Left forelimb (tissue), 1 donor: Measurements from ENCODE around the gene SGSM2.
"Not testable (repeated sequence)": the region's sequence is repeated elsewhere in the genome, so short reads cannot be mapped to it uniquely, and the experiment has no call there.

Experiments
- DNase-seq: peaks from one replicate; pipeline ENCODE4 v3.0.0-alpha.2; 2018; ENCODE audit warnings: low spot score

Gene SGSM2, protein sequence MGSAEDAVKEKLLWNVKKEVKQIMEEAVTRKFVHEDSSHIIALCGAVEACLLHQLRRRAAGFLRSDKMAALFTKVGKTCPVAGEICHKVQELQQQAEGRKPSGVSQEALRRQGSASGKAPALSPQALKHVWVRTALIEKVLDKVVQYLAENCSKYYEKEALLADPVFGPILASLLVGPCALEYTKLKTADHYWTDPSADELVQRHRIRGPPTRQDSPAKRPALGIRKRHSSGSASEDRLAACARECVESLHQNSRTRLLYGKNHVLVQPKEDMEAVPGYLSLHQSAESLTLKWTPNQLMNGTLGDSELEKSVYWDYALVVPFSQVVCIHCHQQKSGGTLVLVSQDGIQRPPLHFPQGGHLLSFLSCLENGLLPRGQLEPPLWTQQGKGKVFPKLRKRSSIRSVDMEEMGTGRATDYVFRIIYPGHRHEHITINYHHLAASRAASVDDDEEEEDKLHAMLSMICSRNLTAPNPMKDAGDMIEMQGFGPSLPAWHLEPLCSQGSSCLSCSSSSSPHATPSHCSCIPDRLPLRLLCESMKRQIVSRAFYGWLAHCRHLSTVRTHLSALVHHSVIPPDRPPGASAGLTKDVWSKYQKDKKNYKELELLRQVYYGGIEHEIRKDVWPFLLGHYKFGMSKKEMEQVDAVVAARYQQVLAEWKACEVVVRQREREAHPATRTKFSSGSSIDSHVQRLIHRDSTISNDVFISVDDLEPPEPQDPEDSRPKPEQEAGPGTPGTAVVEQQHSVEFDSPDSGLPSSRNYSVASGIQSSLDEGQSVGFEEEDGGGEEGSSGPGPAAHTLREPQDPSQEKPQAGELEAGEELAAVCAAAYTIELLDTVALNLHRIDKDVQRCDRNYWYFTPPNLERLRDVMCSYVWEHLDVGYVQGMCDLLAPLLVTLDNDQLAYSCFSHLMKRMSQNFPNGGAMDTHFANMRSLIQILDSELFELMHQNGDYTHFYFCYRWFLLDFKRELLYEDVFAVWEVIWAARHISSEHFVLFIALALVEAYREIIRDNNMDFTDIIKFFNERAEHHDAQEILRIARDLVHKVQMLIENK

DNA sequence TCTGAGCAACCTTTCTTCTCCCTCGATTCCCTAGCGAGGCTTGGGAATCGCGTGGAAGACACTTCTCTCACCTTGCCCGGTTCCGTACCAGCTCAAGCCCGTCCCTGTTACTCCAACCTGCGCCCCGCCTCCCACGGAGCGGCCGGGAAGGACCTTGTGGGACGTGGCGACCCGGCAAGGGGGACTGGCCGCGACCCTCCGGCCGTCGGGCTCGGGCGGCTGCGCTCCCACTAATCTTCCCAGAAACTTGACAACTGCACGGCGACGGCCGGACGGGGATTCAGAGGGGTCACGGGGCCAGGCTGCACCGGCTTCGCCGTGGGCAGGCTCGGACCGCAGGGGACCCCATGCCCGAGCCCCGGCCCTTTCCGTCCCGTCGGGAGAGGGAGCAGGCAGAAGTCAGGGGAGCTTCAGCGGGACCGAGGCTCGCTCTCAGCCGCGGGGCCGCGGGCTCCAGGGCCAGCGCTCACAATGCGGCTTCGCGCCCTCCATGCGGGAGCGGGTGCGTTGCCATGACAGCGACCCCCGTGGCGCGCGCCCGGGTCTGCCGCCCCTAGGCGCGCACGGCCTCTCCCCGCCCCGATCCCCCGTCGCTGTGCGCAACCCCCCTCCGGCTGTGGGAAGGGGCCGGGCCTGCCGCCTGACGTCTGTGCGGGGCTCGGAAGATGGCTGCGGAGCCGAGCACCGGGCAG lies at the start of gene SGSM2:
SGSM2 (plus strand) TSS at position 650 of the 692 bp plus-strand sequence. CDS start 188 bp downstream, outside the sequence.
- peak; percentile 83 for DNase-seq

- no peak for DNase-seq
These were observed 47.3 kb upstream of the SGSM2 start for GRCh38 chr17:2289878-2290478.

DNA sequence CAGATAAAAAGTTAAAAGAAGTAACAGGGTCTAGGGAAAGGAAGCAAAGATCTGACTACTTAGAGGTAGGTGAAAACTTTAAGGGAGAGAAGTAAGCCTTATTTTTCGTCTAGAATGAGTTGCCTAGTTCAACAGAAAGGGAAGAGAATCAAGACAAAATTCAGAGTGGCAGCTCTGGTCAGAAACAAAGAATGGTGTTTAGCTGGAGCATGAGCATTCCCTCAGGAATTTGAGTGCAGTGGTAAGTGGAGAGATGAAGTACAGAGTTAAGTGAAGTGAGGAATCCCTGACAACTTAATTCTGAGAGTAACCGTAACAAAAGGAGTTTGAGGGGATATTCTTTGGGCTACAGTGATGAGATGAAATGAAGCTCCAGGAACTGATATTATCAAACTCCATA lies 45.2 kb upstream of the SGSM2 start:
- DNase-seq = no peak

GRCh38 chr17:2295575-2295974 lies 41.7 kb upstream of the SGSM2 start:
- DNase-seq = no peak

- DNase-seq = no peak
These were observed 40.3 kb upstream of the SGSM2 start for GRCh38 chr17:2297023-2297422.

GRCh38 chr17:2299136-2299535 lies 38.2 kb upstream of the SGSM2 start:
- no peak for DNase-seq

DNA sequence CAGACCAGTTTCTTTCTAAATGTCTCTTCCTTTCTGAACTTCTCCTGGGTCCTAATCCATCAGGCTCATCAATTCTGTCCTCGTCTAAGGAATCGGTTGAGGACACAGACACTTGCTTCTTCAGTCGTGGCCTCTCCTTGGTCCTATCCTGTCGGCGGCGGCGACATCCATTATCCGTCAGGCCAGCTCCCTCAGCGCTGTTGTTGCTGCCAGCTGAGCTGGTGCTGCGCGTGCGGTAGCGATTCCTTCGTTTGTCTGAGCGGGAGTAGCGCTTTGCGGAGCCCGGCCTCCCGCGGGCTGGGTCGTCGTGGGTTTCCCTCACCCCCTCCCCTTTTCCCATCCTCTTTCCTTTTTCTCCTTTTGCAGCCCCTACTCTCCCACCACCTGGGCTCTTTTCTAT lies 37.5 kb upstream of the SGSM2 start:
- DNase-seq = no peak

GRCh38 chr17:2302778-2303203 lies 34.5 kb upstream of the SGSM2 start:
- no peak for DNase-seq

GRCh38 chr17:2303204-2304188 lies 33.8 kb upstream of the SGSM2 start, which contains the start of the genes SMG6 and SRR:
Gene SMG6 (minus strand): TSS chr17:2303785. CDS start chr17:2303720, 65 bp downstream.
Gene SRR (plus strand): TSS chr17:2303950. CDS start chr17:2315561, 11,611 bp downstream.
- peak; percentile 96 for DNase-seq

- DNase-seq = no peak
These were observed 32.4 kb upstream of the SGSM2 start for GRCh38 chr17:2304931-2305330.

DNA sequence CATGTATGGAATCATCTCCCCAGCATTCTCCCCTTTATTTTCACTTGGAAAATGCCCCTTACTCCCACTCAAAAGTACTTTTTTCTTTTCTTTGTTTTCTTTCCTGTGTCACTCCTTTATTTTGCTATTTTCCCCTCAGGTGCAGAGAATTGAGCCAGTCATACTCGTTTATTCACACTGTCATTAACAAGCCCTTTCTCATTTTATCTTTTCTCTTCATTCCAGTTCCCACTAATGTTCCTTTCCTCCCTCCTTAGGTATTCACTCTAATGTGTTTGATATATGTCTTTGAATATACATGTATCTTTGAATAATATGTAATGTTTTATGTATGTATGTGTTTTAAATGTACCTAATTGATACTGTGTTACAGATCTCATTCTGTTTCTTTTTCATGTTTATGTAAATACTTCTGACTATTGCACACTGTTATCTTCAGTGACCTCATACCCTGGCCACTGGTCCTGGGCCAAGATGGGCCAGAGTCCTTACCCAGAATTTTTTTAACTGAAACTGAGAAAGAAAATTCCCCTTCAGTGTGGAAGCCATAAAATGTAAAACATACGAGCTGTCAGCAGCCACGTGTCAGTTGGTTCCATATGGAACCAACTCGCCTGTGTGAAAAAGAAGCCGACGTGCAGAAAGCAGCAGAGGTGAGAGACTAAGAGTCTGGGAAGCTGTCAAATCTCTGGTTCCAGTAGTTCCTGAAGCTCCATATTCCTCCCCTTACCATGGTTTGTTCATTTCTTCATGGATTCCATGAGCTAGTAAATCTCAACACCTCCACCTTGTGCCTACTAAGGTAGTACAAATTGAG lies 27.8 kb upstream of the SGSM2 start:
- no peak for DNase-seq

DNA sequence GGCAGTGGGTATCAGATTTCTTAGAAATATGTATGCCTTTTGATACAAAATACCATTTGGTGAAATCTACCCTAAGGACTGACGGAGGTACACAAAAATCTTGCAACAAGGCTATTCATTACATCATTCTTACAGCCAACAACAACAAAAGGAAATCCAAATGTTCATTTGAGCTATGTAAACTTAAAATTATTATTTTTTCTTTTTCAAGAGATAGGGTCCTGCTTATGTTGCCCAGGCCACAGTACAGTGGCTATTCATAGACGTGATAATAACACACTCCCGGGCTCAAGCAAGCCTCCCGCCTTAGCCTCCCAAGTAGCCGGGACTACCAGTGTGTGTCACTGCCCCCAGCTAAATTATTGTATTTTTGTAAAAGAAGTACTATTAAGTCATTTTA lies 24.6 kb upstream of the SGSM2 start:
- DNase-seq = no peak

DNA sequence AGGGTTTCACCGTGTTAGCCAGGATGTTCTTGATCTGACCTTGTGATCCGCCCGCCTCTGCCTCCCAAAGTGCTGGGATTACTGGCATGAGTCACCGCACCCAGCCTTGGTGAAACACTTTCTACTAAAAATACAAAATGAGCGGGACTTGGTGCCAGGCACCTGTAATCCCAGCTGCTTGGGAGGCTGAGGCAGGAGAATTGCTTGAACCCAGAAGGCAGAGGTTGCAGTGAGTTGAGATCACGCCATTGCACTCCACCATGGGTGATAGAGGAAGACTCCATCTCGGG lies 20.4 kb upstream of the SGSM2 start:
- DNase-seq = not testable (repeated sequence)

- DNase-seq = no peak
These were observed 19.5 kb upstream of the SGSM2 start for GRCh38 chr17:2317796-2318195.

DNA sequence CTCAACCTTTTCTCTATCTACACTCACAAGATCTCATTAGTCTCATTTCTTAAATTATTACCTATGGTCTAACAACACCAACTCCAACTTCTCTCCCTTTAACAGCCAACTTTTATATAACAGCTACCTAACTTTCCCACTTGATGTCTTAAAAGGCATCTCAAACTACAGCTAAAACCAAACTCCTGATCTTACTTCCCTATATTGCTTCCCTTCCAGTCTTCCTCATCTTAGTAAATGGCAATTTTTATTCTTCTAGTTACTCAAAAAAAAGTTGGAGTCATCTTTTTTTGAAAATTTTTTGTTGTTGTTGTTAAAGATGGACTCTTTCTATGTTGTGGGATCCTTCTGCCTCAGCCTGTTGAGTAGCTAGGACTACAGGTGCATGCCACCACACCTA lies 18.2 kb upstream of the SGSM2 start:
- no peak for DNase-seq

- DNase-seq = no peak
These were observed 15.9 kb upstream of the SGSM2 start for GRCh38 chr17:2321399-2321798.

GRCh38 chr17:2323629-2324314 lies 13.5 kb upstream of the SGSM2 start:
- DNase-seq = no peak

GRCh38 chr17:2331303-2331702 lies 6.0 kb upstream of the SGSM2 start:
- DNase-seq = no peak

- no peak for DNase-seq
These were observed 1.5 kb upstream of the SGSM2 start for GRCh38 chr17:2335726-2336214.
